HCT116 (cell line): ENCODE measurements around the gene LINGO1.

ENCODE experiments used
- EZH2 ChIP-seq: fragments of 200-600 bp; sonication (generic); IDR thresholded peaks from 2 replicates; pipeline ENCODE4 v1.6.1; 2017; ENCODE audit warnings: antibody characterized with exemption, mixed run types
- SIN3A ChIP-seq: IDR thresholded peaks from 2 replicates; pipeline ENCODE4 v1.6.1; 2012; ENCODE audit warnings: low read depth
- TF ChIP-seq, protein P1 (sequence below), 3 experiments: fragments of 200-600 bp in 1 of 3; sonication (generic) in 1 of 3; IDR thresholded peaks in 2 of 3; conservative IDR thresholded peaks in 1 of 3; 2 replicates each; pipeline ENCODE4 v1.5.1; 2012 to 2017; ENCODE audit warnings: low read depth in 2 of 3, low read length in 2 of 3, antibody characterized with exemption in 1 of 3, borderline replicate concordance in 1 of 3, control low read depth in 1 of 3, mild to moderate bottlenecking in 1 of 3, mixed read lengths in 1 of 3, mixed run types in 1 of 3, moderate library complexity in 1 of 3; ENCODE audit not compliant: insufficient read depth in 1 of 3

DNA sequence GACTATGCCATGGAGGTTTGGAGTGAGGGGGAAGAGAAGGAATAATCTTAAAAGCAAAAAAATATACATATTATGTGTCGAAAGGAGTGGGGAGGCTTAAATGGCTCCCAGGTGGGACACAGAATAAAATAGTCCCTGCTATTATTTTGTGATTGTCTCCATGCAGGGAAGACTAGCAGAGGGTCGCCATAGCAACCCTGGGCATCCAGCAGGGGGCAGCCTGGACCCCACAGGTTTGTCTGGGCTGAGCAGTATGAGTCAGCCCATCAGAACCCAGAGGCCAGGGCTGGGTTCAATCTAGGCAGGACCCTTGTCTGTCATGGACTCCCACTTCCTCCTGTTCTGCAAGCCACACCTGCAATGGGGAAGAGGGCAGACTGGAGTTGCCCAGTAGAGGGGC is 17.6 kb upstream of the LINGO1 start:
- no peak for TF ChIP-seq EZH2
- TF ChIP-seq, protein P1, sequence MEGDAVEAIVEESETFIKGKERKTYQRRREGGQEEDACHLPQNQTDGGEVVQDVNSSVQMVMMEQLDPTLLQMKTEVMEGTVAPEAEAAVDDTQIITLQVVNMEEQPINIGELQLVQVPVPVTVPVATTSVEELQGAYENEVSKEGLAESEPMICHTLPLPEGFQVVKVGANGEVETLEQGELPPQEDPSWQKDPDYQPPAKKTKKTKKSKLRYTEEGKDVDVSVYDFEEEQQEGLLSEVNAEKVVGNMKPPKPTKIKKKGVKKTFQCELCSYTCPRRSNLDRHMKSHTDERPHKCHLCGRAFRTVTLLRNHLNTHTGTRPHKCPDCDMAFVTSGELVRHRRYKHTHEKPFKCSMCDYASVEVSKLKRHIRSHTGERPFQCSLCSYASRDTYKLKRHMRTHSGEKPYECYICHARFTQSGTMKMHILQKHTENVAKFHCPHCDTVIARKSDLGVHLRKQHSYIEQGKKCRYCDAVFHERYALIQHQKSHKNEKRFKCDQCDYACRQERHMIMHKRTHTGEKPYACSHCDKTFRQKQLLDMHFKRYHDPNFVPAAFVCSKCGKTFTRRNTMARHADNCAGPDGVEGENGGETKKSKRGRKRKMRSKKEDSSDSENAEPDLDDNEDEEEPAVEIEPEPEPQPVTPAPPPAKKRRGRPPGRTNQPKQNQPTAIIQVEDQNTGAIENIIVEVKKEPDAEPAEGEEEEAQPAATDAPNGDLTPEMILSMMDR (IDR thresholded peaks at IDR 0.05 in 2 of 3, conservative IDR thresholded peaks at IDR 0.05 in 1 of 3; ENCODE audit: borderline replicate concordance in 1 of 3, insufficient read depth in 1 of 3, low read depth in 2 of 3, low read length in 2 of 3) = peak; percentile 19 to 53 (median 43); a peak in 5 of 6 replicates
- no peak for TF ChIP-seq SIN3A
